Adrenal gland (tissue), 5 donors: Measurements from ENCODE around the gene TNP1.

ENCODE experiments used
- POLR2A ChIP-seq, 2 donors: fragments of 450-650 bp; IDR thresholded peaks; one replicate each; pipeline ENCODE4 v1.6.1; 2017; ENCODE audit warnings: antibody characterized with exemption in 2 of 2, mild to moderate bottlenecking in 2 of 2, moderate library complexity in 1 of 2
- TF ChIP-seq, protein P1 (sequence below), 6 experiments: fragments of 450-650 bp in 4 of 6; fragments of 200-600 bp in 2 of 6; sonication (generic) in 1 of 6; IDR thresholded peaks; 1 replicate in 5 of 6; 2 replicates in 1 of 6; pipeline versions ENCODE4 v1.5.1 to v1.8.0; 2016 to 2021; ENCODE audit warnings: antibody characterized with exemption in 6 of 6, mild to moderate bottlenecking in 2 of 6, moderate library complexity in 1 of 6
- donor health status: DM: no; HTN: no; CAD: no.

DNA sequence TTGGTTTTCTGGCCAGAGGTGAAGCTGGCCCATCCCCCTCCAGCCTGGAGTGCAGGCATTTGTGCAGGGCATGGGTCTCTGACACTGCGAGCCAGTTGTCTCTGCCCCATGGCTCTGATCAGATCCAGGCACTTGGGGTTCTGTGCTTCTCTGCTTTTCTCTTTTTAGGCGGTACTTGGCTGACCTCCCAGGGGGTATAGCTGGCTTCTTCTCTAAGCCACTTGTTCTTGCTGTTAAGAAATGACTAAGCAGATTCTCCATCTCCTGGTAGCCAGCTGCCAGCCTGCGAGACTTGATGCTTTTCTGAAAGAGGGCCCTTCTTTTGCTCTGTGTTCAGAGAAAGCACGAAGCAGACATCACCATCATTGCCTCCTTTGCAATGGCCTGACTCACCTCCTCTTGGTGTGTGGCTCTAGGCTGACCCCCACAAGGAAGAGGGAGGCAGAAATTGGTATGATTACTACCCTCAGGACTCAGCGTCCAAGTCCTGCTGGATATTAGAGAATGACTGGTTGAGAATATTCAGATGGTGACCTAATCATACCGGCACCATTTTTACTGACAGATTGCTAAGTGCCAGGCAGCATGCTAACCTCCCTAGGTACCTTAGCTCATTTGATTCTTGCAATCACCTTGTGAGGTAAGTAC, 32.7 kb downstream of the TNP1 start:
- TF ChIP-seq POLR2A (IDR thresholded peaks at IDR 0.05), result no peak
- TF ChIP-seq, protein P1, sequence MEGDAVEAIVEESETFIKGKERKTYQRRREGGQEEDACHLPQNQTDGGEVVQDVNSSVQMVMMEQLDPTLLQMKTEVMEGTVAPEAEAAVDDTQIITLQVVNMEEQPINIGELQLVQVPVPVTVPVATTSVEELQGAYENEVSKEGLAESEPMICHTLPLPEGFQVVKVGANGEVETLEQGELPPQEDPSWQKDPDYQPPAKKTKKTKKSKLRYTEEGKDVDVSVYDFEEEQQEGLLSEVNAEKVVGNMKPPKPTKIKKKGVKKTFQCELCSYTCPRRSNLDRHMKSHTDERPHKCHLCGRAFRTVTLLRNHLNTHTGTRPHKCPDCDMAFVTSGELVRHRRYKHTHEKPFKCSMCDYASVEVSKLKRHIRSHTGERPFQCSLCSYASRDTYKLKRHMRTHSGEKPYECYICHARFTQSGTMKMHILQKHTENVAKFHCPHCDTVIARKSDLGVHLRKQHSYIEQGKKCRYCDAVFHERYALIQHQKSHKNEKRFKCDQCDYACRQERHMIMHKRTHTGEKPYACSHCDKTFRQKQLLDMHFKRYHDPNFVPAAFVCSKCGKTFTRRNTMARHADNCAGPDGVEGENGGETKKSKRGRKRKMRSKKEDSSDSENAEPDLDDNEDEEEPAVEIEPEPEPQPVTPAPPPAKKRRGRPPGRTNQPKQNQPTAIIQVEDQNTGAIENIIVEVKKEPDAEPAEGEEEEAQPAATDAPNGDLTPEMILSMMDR (IDR thresholded peaks at IDR 0.05), result no peak
